ENCODE results near the gene CPSF4L. TPM values are rescaled to one million over a fixed set of nuclear protein-coding genes. Genes with fewer than 3 reads are reported as not detected.

The CPSF4L gene
- total RNA-seq, 1 donor from 2014 or later: not detected

GRCh38 chr17:73209436-73209835 is 52.2 kb downstream of the CPSF4L start:
- no peak overlapping the region for H3K4me3 Mint-ChIP-seq (ENCODE audit: unreplicated experiment)
- no peaks in the 10 kb centered on the region for H3K9me3 ChIP-seq (ENCODE audit: insufficient read depth, low read depth, low read length)
- H3K36me3 ChIP-seq (ENCODE audit: insufficient read depth, low read length): peaks cover 46% of the 10 kb centered on the region
- peaks cover 52% of the 10 kb centered on the region for H4K20me1 ChIP-seq (ENCODE audit: insufficient read depth, low read length)
- H3K9ac ChIP-seq (ENCODE audit: low read length): no peak overlapping the region
- no peak overlapping the region for H3K4me3 ChIP-seq (ENCODE audit: insufficient read depth, low read depth, low read length)
- DNase-seq (ENCODE audit: low read depth) (no peak), FAIRE-seq (no peak)
- peaks cover 2% of the 10 kb centered on the region for H3K4me1 ChIP-seq (ENCODE audit: insufficient read depth, low read length)
- H3K27ac ChIP-seq (ENCODE audit: low read depth, low read length): no peak overlapping the region
- no peak overlapping the region for H2AFZ ChIP-seq (ENCODE audit: low read depth, low read length)
- peaks cover 7% of the 10 kb centered on the region for H3K4me1 Mint-ChIP-seq (ENCODE audit: low read depth, unreplicated experiment)
- no peak for TF ChIP-seq EZH2 (IDR thresholded peaks at IDR 0.05; ENCODE audit: insufficient read depth, low read length)
- TF ChIP-seq CTCF (IDR thresholded peaks at IDR 0.05; ENCODE audit: insufficient read depth, low read depth, low read length): no peak
- peaks cover 11% of the 10 kb centered on the region for H3K36me3 Mint-ChIP-seq (ENCODE audit: low read depth, unreplicated experiment)
- no peaks in the 10 kb centered on the region for H3K9me3 Mint-ChIP-seq (ENCODE audit: unreplicated experiment)
- no peak overlapping the region for H3K27ac Mint-ChIP-seq (ENCODE audit: unreplicated experiment)
- H3K27me3 Mint-ChIP-seq (ENCODE audit: low read depth, unreplicated experiment): no peaks in the 10 kb centered on the region
- H3K4me2 ChIP-seq (ENCODE audit: low read length): no peak overlapping the region
- peaks cover 20% of the 10 kb centered on the region for H3K79me2 ChIP-seq (ENCODE audit: insufficient read depth, low read length)
- no peaks in the 10 kb centered on the region for H3K27me3 ChIP-seq (ENCODE audit: insufficient read depth, low read length)

DNA sequence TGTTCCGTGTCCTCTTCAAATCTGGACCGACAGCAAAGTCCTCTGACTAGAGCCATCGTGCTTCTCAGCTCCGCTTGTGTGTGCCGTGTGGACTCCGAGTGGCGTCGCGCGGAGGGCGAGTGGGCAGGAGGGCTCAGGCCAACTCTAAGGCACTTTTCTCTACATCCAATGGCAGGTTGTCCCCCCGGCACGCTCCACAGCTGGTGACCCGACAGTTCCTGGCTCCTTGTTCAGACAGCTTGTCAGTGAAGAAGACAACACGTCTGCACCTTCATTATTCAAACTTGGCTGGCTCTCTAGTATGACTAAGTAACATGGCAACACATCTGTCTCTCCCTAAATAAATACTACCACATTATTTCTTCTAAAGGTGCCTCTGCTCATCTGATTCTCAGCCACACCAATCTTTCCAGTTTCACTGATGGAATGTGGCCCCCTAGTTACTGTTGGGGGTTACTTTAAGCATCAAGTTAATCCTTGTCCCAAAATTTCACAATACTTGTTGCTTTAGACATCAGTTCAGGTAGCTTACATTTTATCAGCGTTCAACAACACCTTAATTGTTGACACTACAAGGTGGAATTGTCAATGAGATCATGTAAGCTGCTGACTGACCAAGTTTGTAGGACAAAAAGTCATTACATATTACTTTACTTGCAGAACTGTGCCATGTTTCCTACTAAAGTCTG is 53.4 kb downstream of the CPSF4L start:
- peaks cover 13% of the 10 kb centered on the region for H3K36me3 Mint-ChIP-seq (ENCODE audit: low read depth, unreplicated experiment)
- peaks cover 54% of the 10 kb centered on the region for H3K36me3 ChIP-seq (ENCODE audit: insufficient read depth, low read length)

More for the DNA sequence above, 53.4 kb downstream of the CPSF4L start:
- Mint-ChIP-seq H3K27ac (ENCODE audit: unreplicated experiment) (no peak overlapping the region), H3K27me3 (ENCODE audit: low read depth, unreplicated experiment) (no peaks in the 10 kb centered on the region), H3K4me1 (ENCODE audit: low read depth, unreplicated experiment) (peaks cover 7% of the 10 kb centered on the region), H3K4me3 (ENCODE audit: unreplicated experiment) (no peak overlapping the region), H3K9me3 (ENCODE audit: unreplicated experiment) (no peaks in the 10 kb centered on the region)
- TF ChIP-seq CTCF (IDR thresholded peaks at IDR 0.05; ENCODE audit: insufficient read depth, low read depth, low read length): no peak
- no peak for TF ChIP-seq EZH2 (IDR thresholded peaks at IDR 0.05; ENCODE audit: insufficient read depth, low read length)
- no peak for DNase-seq (ENCODE audit: low read depth)
- Histone ChIP-seq H3K9me3 (ENCODE audit: insufficient read depth, low read depth, low read length) (no peaks in the 10 kb centered on the region), H3K4me2 (ENCODE audit: low read length) (no peak overlapping the region), H2AFZ (ENCODE audit: low read depth, low read length) (no peak overlapping the region), H3K4me1 (ENCODE audit: insufficient read depth, low read length) (peaks cover 2% of the 10 kb centered on the region), H3K27me3 (ENCODE audit: insufficient read depth, low read length) (no peaks in the 10 kb centered on the region), H3K4me3 (ENCODE audit: insufficient read depth, low read depth, low read length) (no peak overlapping the region), H4K20me1 (ENCODE audit: insufficient read depth, low read length) (peaks cover 57% of the 10 kb centered on the region), H3K27ac (ENCODE audit: low read depth, low read length) (no peak overlapping the region), H3K9ac (ENCODE audit: low read length) (no peak overlapping the region), H3K79me2 (ENCODE audit: insufficient read depth, low read length) (peaks cover 12% of the 10 kb centered on the region)
- no peak for FAIRE-seq

Data from astrocyte (in vitro differentiated cells and primary cell).